ENCODE data around the gene PLA2G6. TPM values are rescaled to one million over a fixed set of nuclear protein-coding genes. Genes with fewer than 3 reads are reported as not detected.

The PLA2G6 gene
- total RNA-seq, 2 donors from 2014 or later, result 24.1 to 38.5 TPM

- H3K9ac ChIP-seq (ENCODE audit: low read depth in 2 of 2, low read length in 2 of 2), result peak overlapping the region; percentile 45 to 75
- peak overlapping the region; percentile 84 for H3K27ac ChIP-seq
- no peak for DNase-seq
- H3K9me3 ChIP-seq, result no peaks in the 10 kb centered on the region
- H3K27me3 ChIP-seq, result no peaks in the 10 kb centered on the region
- TF ChIP-seq CTCF (IDR thresholded peaks at IDR 0.05), result no peak
- H3K36me3 ChIP-seq, result peaks cover 7% of the 10 kb centered on the region
- intact Hi-C loops (cut with DNase I), result no loop called here
- H3K4me1 ChIP-seq, result peaks cover 19% of the 10 kb centered on the region
- H3K4me3 ChIP-seq, result no peak overlapping the region
Measured at GRCh38 chr22:38228326-38228872, 46.8 kb upstream of the PLA2G6 start.

GRCh38 chr22:38226853-38227649 lies 45.4 kb upstream of the PLA2G6 start:
- H3K9me3 ChIP-seq, result no peaks in the 10 kb centered on the region
- intact Hi-C loops (cut with DNase I), result no loop called here
- no peak for DNase-seq
- H3K27ac ChIP-seq, result no peak overlapping the region
- no peak overlapping the region for H3K4me3 ChIP-seq
- peaks cover 25% of the 10 kb centered on the region for H3K4me1 ChIP-seq
- peaks cover 7% of the 10 kb centered on the region for H3K36me3 ChIP-seq
- H3K9ac ChIP-seq (ENCODE audit: low read depth in 2 of 2, low read length in 2 of 2), result peak overlapping the region in 1 of 2 donors; percentile 14
- H3K27me3 ChIP-seq, result no peaks in the 10 kb centered on the region
- no peak for TF ChIP-seq CTCF (IDR thresholded peaks at IDR 0.05)

- DNase-seq, result no peak
- Histone ChIP-seq H3K9me3 (no peaks in the 10 kb centered on the region), H3K27me3 (no peaks in the 10 kb centered on the region), H3K4me3 (no peak overlapping the region), H3K4me1 (peaks cover 20% of the 10 kb centered on the region), H3K27ac (peak overlapping the region; percentile 60), H3K36me3 (no peaks in the 10 kb centered on the region), H3K9ac (ENCODE audit: low read depth in 2 of 2, low read length in 2 of 2) (peak overlapping the region; percentile 29 to 38)
- intact Hi-C loops (cut with DNase I), result no loop called here
- TF ChIP-seq CTCF (IDR thresholded peaks at IDR 0.05), result no peak
Measured at GRCh38 chr22:38223289-38223960, 41.8 kb upstream of the PLA2G6 start.

GRCh38 chr22:38222797-38223119 lies 41.1 kb upstream of the PLA2G6 start:
- H3K9me3 ChIP-seq, result no peaks in the 10 kb centered on the region
- peak; percentile 62 for DNase-seq
- peak overlapping the region; percentile 60 for H3K27ac ChIP-seq
- H3K4me1 ChIP-seq, result peaks cover 16% of the 10 kb centered on the region
- intact Hi-C loops (cut with DNase I), result no loop called here
- no peaks in the 10 kb centered on the region for H3K36me3 ChIP-seq
- no peaks in the 10 kb centered on the region for H3K27me3 ChIP-seq
- TF ChIP-seq CTCF (IDR thresholded peaks at IDR 0.05), result no peak
- H3K9ac ChIP-seq (ENCODE audit: low read depth in 2 of 2, low read length in 2 of 2), result peak overlapping the region in 1 of 2 donors; percentile 38
- H3K4me3 ChIP-seq, result no peak overlapping the region

- Histone ChIP-seq H3K27me3 (no peaks in the 10 kb centered on the region), H3K4me3 (no peak overlapping the region), H3K9ac (ENCODE audit: low read depth in 2 of 2, low read length in 2 of 2) (peak overlapping the region; percentile 12 to 38), H3K9me3 (no peaks in the 10 kb centered on the region), H3K36me3 (no peaks in the 10 kb centered on the region), H3K27ac (peak overlapping the region; percentile 60), H3K4me1 (peaks cover 16% of the 10 kb centered on the region)
- TF ChIP-seq CTCF (IDR thresholded peaks at IDR 0.05), result no peak
- no peak for DNase-seq
- intact Hi-C loops (cut with DNase I), result no loop called here
Measured at GRCh38 chr22:38221908-38222796, 40.5 kb upstream of the PLA2G6 start.

Data from colonic mucosa (tissue), 4 donors.